H1 (cell line): Measurements from ENCODE around the gene C3. TPM values are rescaled to one million over a fixed set of nuclear protein-coding genes. Genes with fewer than 3 reads are reported as not detected.

Experiments
- CHD2 ChIP-seq: IDR thresholded peaks from 2 replicates; pipeline ENCODE4 v1.6.1; 2012; ENCODE audit warnings: low read length, improper control_type of control experiment
- EP300 ChIP-seq, 2 experiments: IDR thresholded peaks; 1 replicate in 1 of 2; 2 replicates in 1 of 2; pipeline ENCODE4 v1.6.1; 2011 to 2012; ENCODE audit warnings: low read depth in 2 of 2, low read length in 2 of 2, mild to moderate bottlenecking in 2 of 2, borderline replicate concordance in 1 of 2, inconsistent platforms in 1 of 2, moderate library complexity in 1 of 2
- JUND ChIP-seq: IDR thresholded peaks from 2 replicates; pipeline ENCODE4 v1.6.1; 2011; ENCODE audit warnings: mild to moderate bottlenecking, improper control_type of control experiment, low read length
- KDM1A ChIP-seq: fragments of 200-600, 300-600 bp; sonication (generic); IDR thresholded peaks from 2 replicates; pipeline ENCODE4 v1.7.1; 2016; ENCODE audit warnings: mild to moderate bottlenecking, low read length, borderline replicate concordance
- PHF8 ChIP-seq: fragments of 200-600 bp; sonication (generic); conservative IDR thresholded peaks from 2 replicates; pipeline ENCODE4 v1.7.1; 2012; ENCODE audit warnings: low read depth, mild to moderate bottlenecking, inconsistent platforms, low read length, moderate library complexity
- RXRA ChIP-seq: IDR thresholded peaks from 2 replicates; pipeline ENCODE4 v1.6.1; 2011; ENCODE audit warnings: low read depth, mild to moderate bottlenecking, low read length, moderate library complexity; ENCODE audit not compliant: insufficient read depth
- YY1 ChIP-seq: IDR thresholded peaks from 2 replicates; pipeline ENCODE4 v1.6.1; 2011; ENCODE audit warnings: low read depth, mild to moderate bottlenecking, low read length
- polyA plus RNA-seq, 7 experiments: library from polyadenylated mRNA; depleted of rRNA in 3 of 7; stranded (reverse) in 5 of 7; unstranded in 2 of 7; fragments of >200 nt in 5 of 7; fragments of 200-250 nt in 2 of 7; gene quantifications; 1 replicate in 5 of 7; 2 replicates in 1 of 7; 4 replicates in 1 of 7; pipeline versions ENCODE4 v1.2.1 to v1.2.3, GENCODE V29; 2011 to 2013; ENCODE audit warnings: missing spikeins in 2 of 7, mixed read lengths in 2 of 7
- total RNA-seq: library from RNA; stranded (reverse); fragmentation: NEBNext Ultra II Directional; extraction: Animal tissue kit (Norgen Biotek cat#: 25700); gene quantifications from 2 replicates; pipeline ENCODE4 v1.2.1, GENCODE V29; 2021
- TF ChIP-seq, protein P1 (sequence below): fragments of 300-600 bp; sonication (generic); IDR thresholded peaks from 2 replicates; pipeline ENCODE4 v1.7.1; 2012; ENCODE audit warnings: low read length, moderate library complexity, mild to moderate bottlenecking, inconsistent platforms; ENCODE audit not compliant: insufficient replicate concordance

Gene C3
- total and polyA plus RNA-seq, 2 of the 8 experiments (the other 6 are each of a cell fraction or from before 2014, with no cell fraction given), result 6.4 to 12.8 TPM

DNA sequence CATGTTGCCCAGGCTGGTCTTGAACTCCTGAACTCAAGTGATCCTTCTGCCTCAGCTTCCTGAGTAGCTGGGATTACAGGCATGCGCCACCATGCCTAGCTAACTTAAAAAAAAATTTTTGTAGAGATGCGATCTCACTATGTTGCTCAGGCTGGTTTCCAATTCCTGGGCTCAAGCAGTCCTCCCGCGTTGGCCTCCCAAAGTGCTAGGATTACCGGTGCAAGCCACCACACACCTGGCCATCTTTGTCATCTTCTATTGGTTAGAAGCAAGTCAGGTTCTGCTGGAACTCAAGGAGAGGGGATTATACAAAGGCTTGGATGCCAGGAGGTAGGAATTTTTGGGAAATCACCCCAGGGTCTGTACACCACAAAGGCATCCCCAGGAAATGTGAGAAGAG lies 75.7 kb downstream of the C3 start (continued):
- TF ChIP-seq, protein P1, sequence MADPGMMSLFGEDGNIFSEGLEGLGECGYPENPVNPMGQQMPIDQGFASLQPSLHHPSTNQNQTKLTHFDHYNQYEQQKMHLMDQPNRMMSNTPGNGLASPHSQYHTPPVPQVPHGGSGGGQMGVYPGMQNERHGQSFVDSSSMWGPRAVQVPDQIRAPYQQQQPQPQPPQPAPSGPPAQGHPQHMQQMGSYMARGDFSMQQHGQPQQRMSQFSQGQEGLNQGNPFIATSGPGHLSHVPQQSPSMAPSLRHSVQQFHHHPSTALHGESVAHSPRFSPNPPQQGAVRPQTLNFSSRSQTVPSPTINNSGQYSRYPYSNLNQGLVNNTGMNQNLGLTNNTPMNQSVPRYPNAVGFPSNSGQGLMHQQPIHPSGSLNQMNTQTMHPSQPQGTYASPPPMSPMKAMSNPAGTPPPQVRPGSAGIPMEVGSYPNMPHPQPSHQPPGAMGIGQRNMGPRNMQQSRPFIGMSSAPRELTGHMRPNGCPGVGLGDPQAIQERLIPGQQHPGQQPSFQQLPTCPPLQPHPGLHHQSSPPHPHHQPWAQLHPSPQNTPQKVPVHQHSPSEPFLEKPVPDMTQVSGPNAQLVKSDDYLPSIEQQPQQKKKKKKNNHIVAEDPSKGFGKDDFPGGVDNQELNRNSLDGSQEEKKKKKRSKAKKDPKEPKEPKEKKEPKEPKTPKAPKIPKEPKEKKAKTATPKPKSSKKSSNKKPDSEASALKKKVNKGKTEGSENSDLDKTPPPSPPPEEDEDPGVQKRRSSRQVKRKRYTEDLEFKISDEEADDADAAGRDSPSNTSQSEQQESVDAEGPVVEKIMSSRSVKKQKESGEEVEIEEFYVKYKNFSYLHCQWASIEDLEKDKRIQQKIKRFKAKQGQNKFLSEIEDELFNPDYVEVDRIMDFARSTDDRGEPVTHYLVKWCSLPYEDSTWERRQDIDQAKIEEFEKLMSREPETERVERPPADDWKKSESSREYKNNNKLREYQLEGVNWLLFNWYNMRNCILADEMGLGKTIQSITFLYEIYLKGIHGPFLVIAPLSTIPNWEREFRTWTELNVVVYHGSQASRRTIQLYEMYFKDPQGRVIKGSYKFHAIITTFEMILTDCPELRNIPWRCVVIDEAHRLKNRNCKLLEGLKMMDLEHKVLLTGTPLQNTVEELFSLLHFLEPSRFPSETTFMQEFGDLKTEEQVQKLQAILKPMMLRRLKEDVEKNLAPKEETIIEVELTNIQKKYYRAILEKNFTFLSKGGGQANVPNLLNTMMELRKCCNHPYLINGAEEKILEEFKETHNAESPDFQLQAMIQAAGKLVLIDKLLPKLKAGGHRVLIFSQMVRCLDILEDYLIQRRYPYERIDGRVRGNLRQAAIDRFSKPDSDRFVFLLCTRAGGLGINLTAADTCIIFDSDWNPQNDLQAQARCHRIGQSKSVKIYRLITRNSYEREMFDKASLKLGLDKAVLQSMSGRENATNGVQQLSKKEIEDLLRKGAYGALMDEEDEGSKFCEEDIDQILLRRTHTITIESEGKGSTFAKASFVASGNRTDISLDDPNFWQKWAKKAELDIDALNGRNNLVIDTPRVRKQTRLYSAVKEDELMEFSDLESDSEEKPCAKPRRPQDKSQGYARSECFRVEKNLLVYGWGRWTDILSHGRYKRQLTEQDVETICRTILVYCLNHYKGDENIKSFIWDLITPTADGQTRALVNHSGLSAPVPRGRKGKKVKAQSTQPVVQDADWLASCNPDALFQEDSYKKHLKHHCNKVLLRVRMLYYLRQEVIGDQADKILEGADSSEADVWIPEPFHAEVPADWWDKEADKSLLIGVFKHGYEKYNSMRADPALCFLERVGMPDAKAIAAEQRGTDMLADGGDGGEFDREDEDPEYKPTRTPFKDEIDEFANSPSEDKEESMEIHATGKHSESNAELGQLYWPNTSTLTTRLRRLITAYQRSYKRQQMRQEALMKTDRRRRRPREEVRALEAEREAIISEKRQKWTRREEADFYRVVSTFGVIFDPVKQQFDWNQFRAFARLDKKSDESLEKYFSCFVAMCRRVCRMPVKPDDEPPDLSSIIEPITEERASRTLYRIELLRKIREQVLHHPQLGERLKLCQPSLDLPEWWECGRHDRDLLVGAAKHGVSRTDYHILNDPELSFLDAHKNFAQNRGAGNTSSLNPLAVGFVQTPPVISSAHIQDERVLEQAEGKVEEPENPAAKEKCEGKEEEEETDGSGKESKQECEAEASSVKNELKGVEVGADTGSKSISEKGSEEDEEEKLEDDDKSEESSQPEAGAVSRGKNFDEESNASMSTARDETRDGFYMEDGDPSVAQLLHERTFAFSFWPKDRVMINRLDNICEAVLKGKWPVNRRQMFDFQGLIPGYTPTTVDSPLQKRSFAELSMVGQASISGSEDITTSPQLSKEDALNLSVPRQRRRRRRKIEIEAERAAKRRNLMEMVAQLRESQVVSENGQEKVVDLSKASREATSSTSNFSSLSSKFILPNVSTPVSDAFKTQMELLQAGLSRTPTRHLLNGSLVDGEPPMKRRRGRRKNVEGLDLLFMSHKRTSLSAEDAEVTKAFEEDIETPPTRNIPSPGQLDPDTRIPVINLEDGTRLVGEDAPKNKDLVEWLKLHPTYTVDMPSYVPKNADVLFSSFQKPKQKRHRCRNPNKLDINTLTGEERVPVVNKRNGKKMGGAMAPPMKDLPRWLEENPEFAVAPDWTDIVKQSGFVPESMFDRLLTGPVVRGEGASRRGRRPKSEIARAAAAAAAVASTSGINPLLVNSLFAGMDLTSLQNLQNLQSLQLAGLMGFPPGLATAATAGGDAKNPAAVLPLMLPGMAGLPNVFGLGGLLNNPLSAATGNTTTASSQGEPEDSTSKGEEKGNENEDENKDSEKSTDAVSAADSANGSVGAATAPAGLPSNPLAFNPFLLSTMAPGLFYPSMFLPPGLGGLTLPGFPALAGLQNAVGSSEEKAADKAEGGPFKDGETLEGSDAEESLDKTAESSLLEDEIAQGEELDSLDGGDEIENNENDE, result no peak
- TF ChIP-seq CHD2 (no peak), KDM1A (no peak), PHF8 (no peak), YY1 (no peak), EP300 (IDR thresholded peaks at IDR 0.05; ENCODE audit: borderline replicate concordance in 1 of 2, low read depth in 2 of 2, low read length in 2 of 2) (no peak), RXRA (no peak), JUND (no peak)
